ENCODE data around the gene RBM28.

- TF ChIP-seq CTCF (IDR thresholded peaks at IDR 0.05): no peak
- no peak for TF ChIP-seq POLR2A (IDR thresholded peaks at IDR 0.05)
Observed at GRCh38 chr7:128359336-128359735, 15.6 kb upstream of the RBM28 start.
